Lower leg skin (tissue), 4 donors: Measurements from ENCODE around the gene FOXR1. TPM values are rescaled to one million over a fixed set of nuclear protein-coding genes. Genes with fewer than 3 reads are reported as not detected.
"Not testable (repeated sequence)": the region's sequence is repeated elsewhere in the genome, so short reads cannot be mapped to it uniquely, and the experiment has no call there.

Experiments
- DNase-seq, 2 donors: peaks; one replicate each; pipeline ENCODE4 v3.0.0-alpha.2; 2019; ENCODE audit warnings: low spot score in 2 of 2
- H3K4me3 ChIP-seq: fragments of 200-600 bp; sonication (generic); 2 replicates; pipeline ENCODE4 v1.5.1; 2017; ENCODE audit warnings: mild to moderate bottlenecking, low read depth; ENCODE audit not compliant: poor library complexity, severe bottlenecking
- CTCF ChIP-seq, 3 donors: fragments of 450-650 bp; IDR thresholded peaks; one replicate each; pipeline ENCODE4 v1.5.1; 2016; ENCODE audit warnings: antibody characterized with exemption in 3 of 3, mild to moderate bottlenecking in 3 of 3, moderate library complexity in 2 of 3
- POLR2A ChIP-seq, 2 donors: fragments of 450-650 bp; IDR thresholded peaks; one replicate each; pipeline ENCODE4 v1.6.1; 2016 to 2017; ENCODE audit warnings: antibody characterized with exemption in 2 of 2, mild to moderate bottlenecking in 1 of 2, moderate library complexity in 1 of 2
- WGBS, 2 donors: methylation state at CpG; one replicate each; pipeline ENCODE4 v1.1.5; 2018; 5-methylcytosine and 5-hydroxymethylcytosine counted together
- intact Hi-C: fragments of 100-400 bp; cut with DNase I; formaldehyde crosslinking; loops from one replicate; pipeline ENCODE4 v1.15.0; 2023; ENCODE audit warnings: low total_unique reads
- total RNA-seq, 4 donors: library from RNA; depleted of rRNA; stranded (reverse); fragments of >200 nt; gene quantifications; one replicate each; pipeline ENCODE4 v1.1.0, GENCODE V29; 2016

FOXR1 gene
- total RNA-seq, 4 donors from 2014 or later: not detected

GRCh38 chr11:118980191-118980881 lies 8.8 kb downstream of the FOXR1 start:
- no peak for TF ChIP-seq CTCF (IDR thresholded peaks at IDR 0.05)
- no peak for TF ChIP-seq POLR2A (IDR thresholded peaks at IDR 0.05)
- DNase-seq: peak in 1 of 2 donors; percentile 24
- no peak overlapping the region for H3K4me3 ChIP-seq
- intact Hi-C loops: no loop called here
- 25 to 44% methylated on average over 21 of the region's 21 CpGs for WGBS, 2 donors

- intact Hi-C loops, DNase-seq, H3K4me3 ChIP-seq: not testable (repeated sequence)
- 53 to 70% methylated on average over 8 of the region's 8 CpGs for WGBS, 2 donors
Measured at GRCh38 chr11:118984337-118984736, 12.8 kb downstream of the FOXR1 start.

- intact Hi-C loops: no loop called here
- TF ChIP-seq CTCF (IDR thresholded peaks at IDR 0.05) (no peak), POLR2A (IDR thresholded peaks at IDR 0.05) (no peak)
- WGBS, 2 donors: 75 to 86% methylated on average over 2 of the region's 2 CpGs
- H3K4me3 ChIP-seq: no peak overlapping the region
- DNase-seq: no peak
Measured at GRCh38 chr11:118984825-118985224, 13.3 kb downstream of the FOXR1 start.

GRCh38 chr11:118988280-118988679 lies 16.7 kb downstream of the FOXR1 start:
- WGBS, 2 donors: 44 to 58% methylated on average over 4 to 5 of the region's 5 CpGs
- peak in 1 of 2 donors; percentile 27 for DNase-seq
- TF ChIP-seq CTCF (IDR thresholded peaks at IDR 0.05): no peak
- TF ChIP-seq POLR2A (IDR thresholded peaks at IDR 0.05): no peak
- intact Hi-C loops: no loop called here
- H3K4me3 ChIP-seq: no peak overlapping the region

- WGBS, 2 donors: 96 to 97% methylated on average over 32 to 44 of the region's 44 CpGs
- intact Hi-C loops, H3K4me3 ChIP-seq, DNase-seq: not testable (repeated sequence)
Measured at GRCh38 chr11:118991486-118992038, 20.0 kb downstream of the FOXR1 start.

GRCh38 chr11:118996926-118997626 lies 25.5 kb downstream of the FOXR1 start:
- TF ChIP-seq POLR2A (IDR thresholded peaks at IDR 0.05) (no peak), CTCF (IDR thresholded peaks at IDR 0.05) (no peak)
- DNase-seq: no peak
- intact Hi-C loops: no loop called here
- WGBS, 2 donors: 11 to 12% methylated on average over 22 of the region's 22 CpGs
- peak overlapping the region; percentile 76 for H3K4me3 ChIP-seq
